ENCODE data around the gene ASXL3.

Gene ASXL3

DNA sequence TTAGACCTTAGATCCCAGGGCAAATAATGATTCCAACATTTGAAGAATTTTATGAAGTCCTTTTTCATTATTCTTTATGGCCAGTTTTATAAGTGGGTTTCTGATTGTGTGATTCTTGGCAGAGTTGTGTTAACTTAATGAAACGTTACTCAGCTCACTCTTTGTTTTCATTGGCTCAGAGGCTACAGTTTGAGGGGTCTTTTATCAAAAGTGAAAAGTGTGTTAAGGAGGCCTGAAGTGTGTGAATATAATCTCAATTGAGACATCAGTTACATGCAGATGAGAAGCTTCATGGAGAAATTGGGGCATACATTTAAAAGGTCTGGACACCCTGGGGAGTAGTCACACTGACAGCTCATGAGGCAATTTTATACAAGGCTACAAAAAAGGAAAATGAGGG is 74.6 kb downstream of the ASXL3 start:
- intact Hi-C loops (cut with DNase I) = no loop called here
- DNase-seq = no peak

DNA sequence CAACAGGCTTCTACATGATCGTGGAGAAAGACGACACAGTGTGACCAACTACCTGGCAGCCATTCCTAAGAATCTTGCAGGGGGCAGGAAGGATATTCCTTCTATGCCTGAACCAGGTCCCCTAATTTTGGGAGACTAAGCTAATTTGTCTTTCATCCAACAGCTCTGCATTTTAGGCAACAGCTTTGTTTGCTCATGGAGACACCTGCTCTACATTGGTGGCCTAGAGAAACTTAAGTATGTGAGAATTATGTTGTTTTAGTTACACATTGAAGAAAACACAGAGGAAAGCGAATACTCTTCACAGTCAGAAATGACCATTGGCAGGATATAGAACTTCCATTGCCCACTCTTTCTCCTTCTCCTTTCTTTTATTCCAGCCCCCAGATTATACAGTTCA is 75.2 kb downstream of the ASXL3 start:
- intact Hi-C loops (cut with DNase I) = no loop called here

DNA sequence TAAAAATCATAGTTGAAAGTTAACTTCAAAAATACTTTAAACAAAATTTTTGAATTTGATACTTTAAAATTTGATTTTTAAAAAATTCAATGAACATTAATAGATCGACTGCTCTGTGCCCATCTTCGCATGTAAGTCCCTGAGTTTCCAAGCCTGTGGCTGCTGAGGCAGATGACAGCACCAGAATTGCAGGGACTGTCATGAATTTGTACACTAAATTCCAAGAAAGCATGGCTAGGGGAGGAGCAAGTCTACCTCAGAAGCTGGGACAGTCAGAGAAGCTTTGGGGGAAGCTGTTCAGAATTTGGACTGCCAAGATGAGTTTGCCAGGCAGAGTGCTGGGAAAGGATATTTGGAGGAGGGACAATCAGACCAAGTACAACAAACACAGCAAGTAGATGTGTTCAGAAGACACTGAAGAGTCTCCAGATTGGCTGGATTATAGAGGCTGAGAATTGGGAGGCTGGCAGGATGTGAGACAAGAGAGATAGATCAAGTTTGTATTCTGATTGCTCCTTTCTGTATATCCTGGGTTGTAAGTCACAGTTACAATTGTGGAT is 79.0 kb downstream of the ASXL3 start:
- intact Hi-C loops (cut with DNase I) = no loop called here
- DNase-seq = peak in 3 of 10 donors; percentile 9 to 68 (median 59)

More for the DNA sequence above, 75.2 kb downstream of the ASXL3 start:
- no peak for DNase-seq

DNA sequence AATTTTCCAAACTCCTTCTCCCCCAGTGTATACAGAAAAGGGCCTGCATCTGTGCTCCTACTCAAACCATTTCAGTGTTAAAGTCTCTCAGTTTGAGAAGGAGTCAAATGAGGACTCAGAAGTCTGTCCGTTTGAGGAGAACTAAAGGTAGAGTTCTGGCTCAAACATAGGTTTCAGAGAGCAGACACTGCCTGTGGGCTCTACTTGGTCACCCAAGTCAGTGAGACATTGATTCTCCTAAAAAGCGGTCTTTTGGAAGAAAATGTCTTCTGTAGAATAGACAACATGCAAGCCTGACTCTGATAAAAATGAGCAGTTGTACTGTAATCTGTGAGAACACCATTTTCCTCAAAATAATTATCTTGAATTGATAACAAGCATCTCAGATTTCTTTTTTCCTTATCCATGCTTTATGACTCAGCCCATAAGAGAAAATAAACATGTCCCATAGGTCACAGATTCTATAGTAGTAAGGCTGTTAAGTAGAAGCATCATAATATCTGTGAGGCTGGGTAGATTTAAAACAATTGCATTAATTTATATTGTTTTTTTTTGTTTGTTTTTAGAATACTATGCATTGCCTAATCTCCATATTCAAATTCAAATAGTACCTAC is 82.8 kb downstream of the ASXL3 start:
- intact Hi-C loops (cut with DNase I) = no loop called here
- no peak for DNase-seq

DNA sequence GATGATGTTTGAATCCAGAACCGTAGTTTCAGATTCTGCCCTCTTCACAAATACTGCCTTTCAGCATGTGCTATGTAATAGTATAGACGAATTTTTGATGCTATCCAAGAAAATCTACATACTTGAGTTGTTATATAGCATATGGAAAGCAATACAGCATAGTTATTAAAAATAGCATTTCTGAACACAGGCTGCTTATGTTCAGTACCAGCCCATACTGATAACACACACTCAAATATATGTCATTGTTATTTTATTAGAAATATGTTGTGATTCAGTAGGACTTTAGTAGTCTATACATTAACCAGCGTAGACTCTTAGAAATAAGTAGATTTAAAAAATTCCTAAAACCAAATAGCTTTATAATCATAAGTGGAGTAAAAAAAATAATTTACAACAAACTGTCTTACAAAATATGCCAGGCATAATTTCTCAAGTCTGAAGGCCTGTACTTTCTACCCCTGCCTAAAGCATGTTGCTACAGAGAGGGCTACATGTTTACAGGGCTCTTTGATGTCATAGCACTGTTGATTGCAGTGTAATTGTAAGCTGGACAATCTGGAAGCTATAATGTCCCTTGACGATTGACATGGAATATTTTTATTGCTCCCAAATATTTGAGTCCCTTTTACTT is 86.3 kb downstream of the ASXL3 start:
- intact Hi-C loops (cut with DNase I) = no loop called here
- DNase-seq = no peak

DNA sequence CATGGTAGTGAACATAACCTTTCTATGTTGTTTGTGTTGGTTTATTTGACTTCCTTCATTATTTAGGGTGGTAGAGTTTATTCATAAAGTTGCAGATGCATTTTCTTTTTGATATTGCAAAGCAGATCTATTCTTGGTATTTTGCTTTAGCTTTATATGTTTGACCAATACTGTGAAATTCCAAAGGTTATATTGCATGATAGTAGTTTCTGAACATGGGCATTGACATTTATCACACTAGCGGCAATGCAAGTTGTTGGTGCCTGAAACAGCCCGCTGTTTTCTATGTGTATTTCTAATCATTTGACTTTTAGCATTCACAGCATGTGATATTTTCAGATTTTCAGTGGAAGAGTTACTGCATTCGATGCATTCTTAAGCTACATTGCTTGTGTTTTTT is 87.2 kb downstream of the ASXL3 start:
- DNase-seq = no peak
- intact Hi-C loops (cut with DNase I) = no loop called here

DNA sequence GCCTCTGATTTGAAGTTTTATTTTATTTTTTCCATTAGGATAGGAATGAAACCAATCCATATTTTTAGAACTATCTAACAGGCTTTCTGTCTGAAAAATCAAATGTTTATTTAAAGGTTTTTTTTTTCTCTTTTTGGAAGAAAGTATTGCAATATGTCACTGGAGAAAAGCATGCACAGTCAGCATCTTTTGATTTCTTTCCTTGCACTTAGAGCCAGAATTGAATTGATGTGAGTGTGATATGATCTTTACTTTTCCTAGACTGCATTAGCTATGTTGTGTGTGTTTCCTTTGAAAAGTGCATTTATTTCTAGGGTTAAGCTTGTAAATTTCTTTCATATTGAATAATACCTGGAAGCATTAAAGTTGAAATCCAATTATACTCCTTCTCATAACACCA is 87.6 kb downstream of the ASXL3 start:
- intact Hi-C loops (cut with DNase I) = no loop called here

DNA sequence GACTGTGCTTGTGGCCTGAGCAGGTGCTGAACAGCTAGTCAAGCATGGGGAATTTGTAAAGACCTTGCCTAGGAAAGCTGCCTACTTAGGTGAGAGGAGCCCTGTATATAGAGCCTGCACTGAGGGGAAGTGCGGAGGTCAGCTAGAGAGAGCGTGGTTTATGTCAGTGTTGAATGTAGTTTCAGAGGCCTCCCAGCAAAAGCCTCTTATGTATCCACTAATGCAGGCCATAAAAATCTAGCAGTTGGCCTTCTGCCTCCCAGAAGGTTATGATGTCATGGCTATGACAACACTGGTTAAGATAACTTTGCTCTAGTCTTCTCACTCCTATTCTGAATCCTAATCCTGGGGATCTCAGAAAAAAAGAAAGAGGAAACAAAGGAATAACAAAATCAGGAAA is 88.9 kb downstream of the ASXL3 start:
- no peak for DNase-seq
- intact Hi-C loops (cut with DNase I) = no loop called here

More for the DNA sequence above, 87.6 kb downstream of the ASXL3 start:
- DNase-seq = no peak

DNA sequence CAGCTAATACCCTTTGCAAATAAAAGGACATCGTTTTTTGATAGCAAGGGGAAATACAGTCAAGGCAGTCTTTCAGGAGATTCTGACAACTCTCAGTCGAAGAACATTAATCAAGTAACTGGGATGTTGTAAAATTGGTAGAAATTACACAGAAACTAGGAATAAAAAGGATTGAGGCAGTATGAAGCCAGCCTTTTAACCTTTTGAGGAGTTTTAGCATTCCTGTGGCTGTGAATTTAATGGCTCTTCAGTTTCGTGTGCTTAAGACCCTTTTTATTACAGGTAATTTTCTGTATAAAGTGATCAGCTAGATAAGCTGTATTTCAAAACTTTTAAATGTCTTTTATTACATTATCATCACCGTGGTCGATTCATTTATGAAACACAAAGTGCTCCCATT is 91.6 kb downstream of the ASXL3 start:
- intact Hi-C loops (cut with DNase I) = no loop called here
- no peak for DNase-seq

DNA sequence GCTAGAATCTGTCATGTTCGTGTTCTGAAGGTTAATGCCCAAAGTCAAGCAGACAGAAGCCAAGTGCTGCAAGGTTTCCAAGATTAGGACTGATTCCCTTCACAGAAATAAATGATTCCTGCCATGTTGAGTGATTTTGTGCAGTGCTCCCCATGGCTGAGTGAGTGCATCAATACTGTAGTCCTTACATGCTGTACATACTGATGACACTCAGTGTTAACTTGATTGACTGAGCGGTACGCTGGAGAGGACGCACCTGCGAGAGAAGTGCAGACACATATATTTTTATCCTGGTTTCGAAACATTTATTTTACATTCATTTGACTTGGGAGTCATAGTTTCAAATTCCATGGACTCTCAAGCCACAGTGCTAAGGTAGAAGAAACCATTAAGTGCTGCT is 92.0 kb downstream of the ASXL3 start:
- DNase-seq = no peak
- intact Hi-C loops (cut with DNase I) = no loop called here

DNA sequence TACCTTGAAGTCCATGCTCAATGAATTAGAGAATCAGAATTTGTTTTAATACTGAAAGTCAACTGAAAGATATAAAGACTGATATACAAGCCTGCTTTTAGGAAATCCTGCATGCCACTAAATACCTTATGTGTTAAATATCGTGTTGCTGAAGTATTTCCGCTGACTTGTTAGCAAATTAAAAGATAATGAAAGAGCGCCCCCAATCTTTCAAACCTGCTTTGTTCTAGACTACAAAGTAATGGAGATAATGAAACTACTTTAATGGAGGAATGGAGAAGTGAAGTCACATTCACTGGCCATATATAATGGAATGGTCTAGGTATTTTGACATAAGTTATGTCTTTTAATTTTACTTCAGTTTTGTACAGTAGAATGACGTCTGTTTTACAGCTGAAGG is 95.7 kb downstream of the ASXL3 start:
- intact Hi-C loops (cut with DNase I) = no loop called here
- no peak for DNase-seq

DNA sequence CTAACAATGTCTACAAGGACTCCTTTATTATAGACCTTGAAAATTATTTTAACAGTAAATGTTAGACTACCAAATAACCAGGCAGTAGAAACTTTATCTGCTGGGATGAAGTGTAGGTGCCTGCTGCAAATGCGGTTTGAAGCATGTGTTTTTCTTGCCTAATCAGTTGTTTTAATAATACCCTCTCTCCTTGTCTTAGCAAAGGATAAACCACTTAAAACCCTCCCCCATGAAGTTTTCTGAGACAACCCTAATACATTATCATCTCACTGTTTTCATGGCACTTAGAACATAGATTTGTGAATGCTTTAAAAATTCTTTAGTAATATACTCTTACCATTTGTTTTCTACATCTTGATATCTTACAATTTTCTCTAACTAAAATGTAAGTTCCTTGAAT is 98.6 kb downstream of the ASXL3 start:
- no peak for DNase-seq

DNA sequence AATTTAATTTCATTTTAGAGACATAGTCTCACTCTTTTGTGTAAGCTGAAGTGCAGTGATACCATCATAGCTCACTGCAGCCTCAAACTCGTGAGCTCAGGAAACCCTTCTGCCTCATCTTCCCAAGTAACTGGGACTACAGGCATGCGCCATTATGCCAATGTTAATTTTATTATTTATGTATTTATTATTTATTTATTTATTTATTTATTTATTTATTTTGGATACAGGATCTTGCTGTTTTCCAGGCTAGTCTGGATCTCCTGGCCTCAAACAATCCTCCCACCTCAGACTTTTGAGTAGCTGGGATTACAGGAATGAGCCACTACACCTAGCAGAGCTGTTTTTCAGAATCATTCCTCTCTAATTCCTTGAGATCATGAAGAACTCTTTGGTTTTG is 99.9 kb downstream of the ASXL3 start:
- intact Hi-C loops (cut with DNase I) = no loop called here
- DNase-seq = no peak

More for the DNA sequence above, 98.6 kb downstream of the ASXL3 start:
- intact Hi-C loops (cut with DNase I) = no loop called here

DNA sequence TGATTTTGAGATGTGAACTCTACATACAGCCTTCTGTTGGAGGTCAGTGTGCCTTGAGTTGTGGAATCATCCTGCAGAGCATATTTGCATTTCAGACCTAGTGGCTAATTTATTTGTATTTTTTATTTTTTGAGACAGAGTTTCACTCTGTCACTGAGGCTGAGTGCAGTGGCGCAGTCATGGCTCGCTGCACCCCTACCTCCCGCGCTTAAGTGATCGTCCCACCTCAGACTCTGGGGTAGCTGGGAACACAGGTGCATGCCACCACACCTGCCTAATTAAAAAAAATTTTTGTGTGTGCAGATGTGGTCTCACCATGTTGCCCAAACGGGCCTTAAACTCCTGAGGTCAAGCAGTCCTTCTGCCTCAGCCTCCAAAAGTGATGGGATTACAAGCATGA is 104.4 kb downstream of the ASXL3 start:
- intact Hi-C loops (cut with DNase I) = no loop called here
- peak in 1 of 10 donors; percentile 62 for DNase-seq

DNA sequence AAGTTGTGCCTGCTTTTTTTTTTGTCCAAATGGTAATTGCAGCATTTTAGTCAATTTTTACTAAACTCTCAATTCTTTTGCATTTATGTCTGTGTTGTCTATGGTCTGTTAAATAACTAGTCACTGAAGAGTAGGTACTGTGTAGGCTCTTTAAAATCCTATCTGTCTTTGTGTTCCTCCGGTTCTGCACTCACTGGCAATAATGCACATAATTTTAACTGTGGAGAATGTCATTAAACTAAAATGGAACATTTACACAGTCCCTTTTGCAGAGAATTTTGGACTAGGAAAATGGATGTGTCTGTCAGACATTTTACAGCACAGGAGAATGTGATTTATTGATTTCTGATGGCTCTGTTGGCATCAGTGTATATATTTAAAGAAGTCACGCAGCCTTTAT is 116.6 kb downstream of the ASXL3 start:
- no peak for DNase-seq
- intact Hi-C loops (cut with DNase I) = no loop called here

DNA sequence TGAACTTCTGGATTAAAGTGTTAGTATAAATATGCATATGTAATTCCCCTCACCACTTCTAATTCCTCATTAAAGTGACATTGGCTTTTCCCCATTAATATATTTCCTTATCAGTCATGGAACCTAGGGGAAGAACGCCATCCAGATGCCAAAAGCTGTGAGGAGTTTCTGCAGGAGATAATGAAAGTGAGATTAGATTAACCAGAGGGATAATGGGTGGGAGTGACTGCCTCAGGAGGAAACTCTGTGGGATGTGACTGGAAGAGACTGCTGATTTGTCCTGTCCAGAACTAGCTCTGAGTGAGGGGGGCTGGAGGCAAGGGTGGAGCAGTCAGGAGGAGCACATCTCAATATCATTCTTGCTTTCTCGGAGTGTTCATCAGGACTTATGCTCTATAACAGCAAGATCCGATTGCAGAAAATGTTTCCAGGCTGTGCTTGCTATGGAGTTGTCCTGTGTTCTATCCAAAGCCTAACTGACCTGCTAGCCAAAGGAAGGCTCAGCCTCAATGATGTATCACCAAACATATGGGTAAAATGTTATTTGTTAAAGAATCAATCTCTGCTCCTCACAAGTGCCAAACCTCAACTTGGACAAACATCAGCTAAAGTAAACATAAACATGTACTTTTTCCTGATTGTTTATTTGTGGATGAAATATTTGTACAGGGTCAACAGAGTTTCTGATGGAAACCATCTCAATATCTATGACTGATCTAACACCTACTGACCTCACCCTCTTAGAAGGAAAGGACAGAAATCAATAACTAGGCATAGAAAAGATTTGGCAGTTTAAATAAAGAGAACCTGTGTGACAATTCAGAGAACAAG is 118.5 kb downstream of the ASXL3 start:
- no peak for DNase-seq

DNA sequence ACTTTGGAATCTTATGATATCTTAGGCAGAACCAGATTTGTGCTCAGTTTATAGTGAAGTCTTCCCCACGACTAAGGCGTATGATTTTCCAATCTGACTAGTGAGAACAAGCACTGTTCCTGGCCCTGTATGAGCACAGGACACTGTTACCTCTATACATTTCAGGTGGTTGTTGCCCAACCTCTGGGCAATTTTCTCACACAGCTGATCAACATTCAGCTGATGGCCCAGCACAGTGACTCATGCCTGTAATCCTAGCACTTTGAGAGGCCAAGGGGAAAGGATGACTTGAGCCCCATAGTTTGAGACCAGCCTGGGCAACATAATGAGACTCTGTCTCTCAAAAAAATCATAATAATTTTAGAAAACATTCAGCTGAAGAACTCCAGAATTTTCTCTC is 119.5 kb downstream of the ASXL3 start:
- DNase-seq = no peak
- intact Hi-C loops (cut with DNase I) = no loop called here

More for the DNA sequence above, 118.5 kb downstream of the ASXL3 start:
- intact Hi-C loops (cut with DNase I) = no loop called here

DNA sequence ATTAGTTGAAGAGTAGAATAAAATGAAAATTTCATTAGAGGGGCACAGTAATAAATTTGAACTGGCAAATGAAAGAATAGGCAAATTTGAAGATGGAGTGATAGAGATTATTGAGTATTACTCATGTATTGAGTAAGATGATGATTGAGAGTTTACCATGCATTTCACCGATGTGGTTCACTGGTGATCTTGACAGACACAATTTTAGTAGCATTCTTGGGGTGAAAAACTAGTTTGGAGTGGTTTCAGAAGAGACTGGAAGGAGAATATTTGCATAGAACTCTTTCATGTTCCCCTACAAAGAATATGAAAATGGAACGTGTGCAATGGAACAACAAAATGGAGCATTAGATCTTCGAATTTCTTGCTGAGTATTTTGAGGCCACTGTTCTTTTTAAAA is 121.4 kb downstream of the ASXL3 start:
- no peak for DNase-seq
- intact Hi-C loops (cut with DNase I) = no loop called here

DNA sequence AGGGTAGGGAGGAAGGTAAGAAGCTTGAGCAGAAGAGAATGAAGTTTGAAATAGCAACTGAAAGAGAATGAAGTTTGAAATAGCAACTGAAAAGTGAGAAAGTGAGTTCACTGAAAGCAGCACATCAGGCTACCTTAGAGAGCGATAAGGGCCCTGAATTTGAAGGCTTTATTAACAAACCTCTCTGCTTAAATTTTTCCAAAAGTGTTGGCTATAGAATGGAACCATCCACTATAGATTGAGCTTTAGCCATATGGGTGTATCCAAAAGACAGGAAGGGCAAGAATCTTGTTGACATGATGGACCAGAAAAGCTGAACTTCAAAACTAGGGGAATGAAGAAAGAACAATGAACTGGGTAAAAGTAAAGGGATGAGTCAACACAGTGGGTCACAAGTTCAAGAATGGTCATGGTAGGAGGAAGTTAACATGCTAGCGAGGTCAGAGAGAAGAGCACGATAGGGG is 122.5 kb downstream of the ASXL3 start:
- DNase-seq = no peak
- intact Hi-C loops (cut with DNase I) = no loop called here

DNA sequence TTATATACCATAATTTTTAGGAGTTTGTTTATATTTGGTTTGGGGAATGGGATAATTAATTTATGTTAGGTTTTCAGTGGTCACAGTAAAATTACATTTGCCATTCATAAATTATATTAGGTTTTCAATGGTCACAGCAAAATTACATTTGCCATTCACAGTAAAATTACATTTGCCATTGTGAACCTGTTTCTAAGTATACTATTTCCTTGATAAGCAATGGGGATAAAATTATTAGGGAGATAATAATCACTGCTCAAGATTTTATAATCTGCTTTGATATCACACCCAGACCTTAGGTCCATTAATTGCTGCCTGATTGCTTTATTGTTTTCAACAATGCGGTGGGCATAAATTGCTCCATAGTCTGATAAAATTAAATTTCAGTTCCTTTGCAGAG is 124.6 kb downstream of the ASXL3 start:
- intact Hi-C loops (cut with DNase I) = no loop called here

DNA sequence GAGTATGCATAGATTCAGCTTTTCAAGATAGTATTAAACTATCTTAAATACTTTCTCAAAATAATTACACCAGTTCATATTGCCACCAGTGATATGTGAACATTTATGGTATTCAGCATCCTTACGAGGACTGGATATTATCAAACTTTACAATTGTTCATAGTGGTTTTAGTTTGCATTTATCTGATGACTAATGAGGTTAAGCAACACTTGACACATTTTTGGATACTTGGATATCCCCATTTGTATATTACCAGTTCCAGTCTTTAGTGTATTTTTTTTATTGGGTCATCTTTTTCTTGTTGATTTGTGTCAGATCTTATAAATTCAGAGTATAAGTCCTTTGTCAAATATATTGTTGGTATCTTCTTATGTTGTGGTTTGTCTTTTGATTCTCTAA is 128.4 kb downstream of the ASXL3 start:
- no peak for DNase-seq
- intact Hi-C loops (cut with DNase I) = no loop called here

More for the DNA sequence above, 124.6 kb downstream of the ASXL3 start:
- no peak for DNase-seq
